Liver (tissue), 9 donors: Measurements from ENCODE around the gene FILIP1L. TPM values are rescaled to one million over a fixed set of nuclear protein-coding genes. Genes with fewer than 3 reads are reported as not detected.

ENCODE experiments used
- DNase-seq: peaks from one replicate; pipeline ENCODE4 v3.0.0-alpha.2; 2017; ENCODE audit warnings: low spot score
- H3K27ac ChIP-seq, 2 donors: one replicate each; pipeline ENCODE4 v1.7.0; 2013; ENCODE audit warnings: inconsistent platforms in 2 of 2, low read length in 2 of 2, control low read depth in 1 of 2, low read depth in 1 of 2, mild to moderate bottlenecking in 1 of 2
- H3K27me3 ChIP-seq, 4 donors: one replicate each; pipeline versions ENCODE4 v1.6.1 to v1.7.0; 2013; ENCODE audit warnings: low read length in 3 of 4, inconsistent platforms in 1 of 4, mild to moderate bottlenecking in 1 of 4, moderate library complexity in 1 of 4; ENCODE audit not compliant: control insufficient read depth in 4 of 4, insufficient read depth in 4 of 4
- H3K36me3 ChIP-seq, 4 donors: one replicate each; pipeline versions ENCODE4 v1.6.1 to v1.7.0; 2013; ENCODE audit warnings: low read length in 3 of 4, mild to moderate bottlenecking in 3 of 4, low read depth in 1 of 4, moderate library complexity in 1 of 4; ENCODE audit not compliant: control insufficient read depth in 4 of 4, insufficient read depth in 3 of 4
- H3K4me1 ChIP-seq, 4 donors: one replicate each; pipeline versions ENCODE4 v1.6.1 to v1.7.0; 2013; ENCODE audit warnings: low read length in 3 of 4, mild to moderate bottlenecking in 3 of 4, moderate library complexity in 1 of 4; ENCODE audit not compliant: control insufficient read depth in 4 of 4, insufficient read depth in 4 of 4
- H3K4me3 ChIP-seq, 3 donors: one replicate each; pipeline versions ENCODE4 v1.6.1 to v1.7.0; 2013; ENCODE audit warnings: low read length in 3 of 3, control low read depth in 1 of 3, low read depth in 1 of 3, mild to moderate bottlenecking in 1 of 3
- H3K9ac ChIP-seq, 2 donors: one replicate each; pipeline ENCODE4 v1.7.0; 2013; ENCODE audit warnings: low read length in 2 of 2, mild to moderate bottlenecking in 2 of 2, moderate library complexity in 2 of 2, control low read depth in 1 of 2, low read depth in 1 of 2
- H3K9me3 ChIP-seq, 4 donors: one replicate each; pipeline versions ENCODE4 v1.6.1 to v1.7.0; 2013; ENCODE audit warnings: low read length in 3 of 4; ENCODE audit not compliant: control insufficient read depth in 4 of 4
- CTCF ChIP-seq: fragments of 150-350 bp; IDR thresholded peaks from 2 replicates; pipeline ENCODE4 v1.5.1; 2017; ENCODE audit warnings: improper control_type of control experiment, low read depth, low read length; ENCODE audit not compliant: missing input control
- FOXA1 ChIP-seq: IDR thresholded peaks from 2 replicates; pipeline ENCODE4 v1.6.1; 2016; ENCODE audit warnings: antibody characterized with exemption
- FOXA2 ChIP-seq: IDR thresholded peaks from 2 replicates; pipeline ENCODE4 v1.6.1; 2016; ENCODE audit warnings: antibody characterized with exemption
- GABPA ChIP-seq, 2 donors: IDR thresholded peaks in 1 of 2; conservative IDR thresholded peaks in 1 of 2; 2 replicates each; pipeline ENCODE4 v1.6.1; 2016; ENCODE audit warnings: antibody characterized with exemption in 2 of 2, mild to moderate bottlenecking in 1 of 2, moderate library complexity in 1 of 2
- HNF4A ChIP-seq, 2 donors: conservative IDR thresholded peaks; 2 replicates each; pipeline ENCODE4 v1.6.1; 2016; ENCODE audit warnings: antibody characterized with exemption in 2 of 2, mild to moderate bottlenecking in 2 of 2
- HNF4G ChIP-seq: IDR thresholded peaks from 2 replicates; pipeline ENCODE4 v1.6.1; 2016; ENCODE audit warnings: antibody characterized with exemption
- JUND ChIP-seq, 2 donors: IDR thresholded peaks; 2 replicates each; pipeline ENCODE4 v1.6.1; 2016; ENCODE audit warnings: antibody characterized with exemption in 2 of 2
- MAX ChIP-seq: IDR thresholded peaks from 2 replicates; pipeline ENCODE4 v1.6.1; 2016; ENCODE audit warnings: antibody characterized with exemption
- NR2F2 ChIP-seq: IDR thresholded peaks from 2 replicates; pipeline ENCODE4 v1.6.1; 2016; ENCODE audit warnings: antibody characterized with exemption
- RAD21 ChIP-seq, 2 donors: IDR thresholded peaks; 2 replicates each; pipeline ENCODE4 v1.6.1; 2016; ENCODE audit warnings: antibody characterized with exemption in 2 of 2, mild to moderate bottlenecking in 2 of 2
- REST ChIP-seq: IDR thresholded peaks from 2 replicates; pipeline ENCODE4 v1.6.1; 2016; ENCODE audit warnings: antibody characterized with exemption, mild to moderate bottlenecking
- RXRA ChIP-seq, 2 donors: IDR thresholded peaks; 2 replicates each; pipeline ENCODE4 v1.6.1; 2017 to 2018; ENCODE audit warnings: antibody characterized with exemption in 2 of 2, mild to moderate bottlenecking in 1 of 2
- SP1 ChIP-seq: IDR thresholded peaks from 2 replicates; pipeline ENCODE4 v1.6.1; 2018; ENCODE audit warnings: antibody characterized with exemption, mild to moderate bottlenecking
- TAF1 ChIP-seq: conservative IDR thresholded peaks from 2 replicates; pipeline ENCODE4 v1.6.1; 2016; ENCODE audit warnings: antibody characterized with exemption, mild to moderate bottlenecking
- YY1 ChIP-seq: IDR thresholded peaks from 2 replicates; pipeline ENCODE4 v1.6.1; 2016; ENCODE audit warnings: antibody characterized with exemption, mild to moderate bottlenecking
- WGBS: extraction: QIAGEN DNeasy Blood & Tissue Kit; methylation state at CpG from one replicate; pipeline ENCODE4 v1.1.7; 2013; 5-methylcytosine and 5-hydroxymethylcytosine counted together
- polyA plus RNA-seq, 2 donors: library from polyadenylated mRNA; stranded (reverse) in 1 of 2; unstranded in 1 of 2; fragments of 200-250 nt in 1 of 2; fragments of >200 nt in 1 of 2; fragmentation: Nextera tagmentation in 1 of 2; extraction: Ambion mirVana in 1 of 2; gene quantifications; one replicate each; pipeline versions ENCODE4 v1.2.1 to v1.2.3, GENCODE V29; 2013 to 2015
- total RNA-seq, 2 donors: library from RNA; depleted of rRNA; stranded (reverse); fragments of >200 nt; gene quantifications; one replicate each; pipeline ENCODE4 v1.2.3, GENCODE V29; 2014
- TF ChIP-seq, protein P1 (sequence below): IDR thresholded peaks from 2 replicates; pipeline ENCODE4 v1.6.1; 2016; ENCODE audit warnings: antibody characterized with exemption
- donor health status: healthy.
- donor health status: healthy.
- donor health status: healthy.
- donor health status: healthy.
- donor health status: healthy.

Gene FILIP1L
- total and polyA plus RNA-seq, 4 donors, result 1.4 to 6.5 (median 1.9) TPM

DNA sequence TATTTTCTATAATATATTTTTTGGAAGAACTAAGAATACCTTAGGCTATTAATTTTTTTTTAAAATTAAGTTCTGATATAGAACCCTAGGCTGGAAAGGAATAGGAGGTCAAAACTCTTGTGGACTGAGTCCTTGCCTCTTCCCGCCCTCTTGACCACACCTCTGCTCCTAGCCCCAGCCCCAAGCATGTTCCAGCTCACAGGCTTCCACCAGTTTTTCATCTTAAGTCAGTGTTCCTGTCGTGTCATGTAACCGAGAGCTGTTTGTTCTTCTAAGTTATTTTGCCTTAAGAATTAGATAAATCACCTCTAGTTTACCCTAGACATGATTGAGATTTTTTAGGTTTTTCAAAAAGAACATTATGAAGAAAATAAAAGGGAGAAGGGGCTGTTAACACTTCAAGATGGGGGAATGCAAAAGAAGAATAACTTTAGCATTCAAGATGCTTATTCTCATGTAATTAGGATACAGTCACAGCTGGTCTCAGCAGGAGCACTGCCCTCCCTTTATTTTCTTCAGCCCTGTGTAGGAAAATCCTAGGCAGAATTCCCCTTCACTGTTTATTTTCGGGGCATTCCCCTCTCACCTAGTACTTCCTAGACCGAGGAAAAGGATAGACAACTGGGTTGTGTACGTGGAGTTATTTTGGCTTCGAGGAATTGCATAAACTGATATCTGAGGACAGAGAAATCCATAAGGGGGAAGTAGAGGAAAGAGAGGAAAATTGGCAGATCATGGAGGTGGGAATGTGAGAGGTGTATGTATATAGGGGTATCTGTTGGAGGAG, 186.4 kb downstream of the FILIP1L start:
- H3K9me3 ChIP-seq, result no peaks in the 10 kb centered on the region
- H3K27ac ChIP-seq, result no peak overlapping the region
- no peak overlapping the region for H3K9ac ChIP-seq
- 70% methylated on average over 7 of the region's 7 CpGs for WGBS
- no peak overlapping the region for H3K4me3 ChIP-seq
- H3K27me3 ChIP-seq, result no peaks in the 10 kb centered on the region
- H3K4me1 ChIP-seq, result no peaks in the 10 kb centered on the region
- H3K36me3 ChIP-seq, result no peaks in the 10 kb centered on the region
- DNase-seq, result no peak
- TF ChIP-seq GABPA (IDR thresholded peaks at IDR 0.05 in 1 of 2, conservative IDR thresholded peaks at IDR 0.05 in 1 of 2), result no peak
- no peak for TF ChIP-seq HNF4G
- TF ChIP-seq FOXA2, result no peak
- TF ChIP-seq NR2F2, result no peak
- TF ChIP-seq RXRA (IDR thresholded peaks at IDR 0.05), result no peak
- no peak for TF ChIP-seq CTCF
- no peak for TF ChIP-seq TAF1
- TF ChIP-seq FOXA1, result no peak
- no peak for TF ChIP-seq REST
- TF ChIP-seq, protein P1, sequence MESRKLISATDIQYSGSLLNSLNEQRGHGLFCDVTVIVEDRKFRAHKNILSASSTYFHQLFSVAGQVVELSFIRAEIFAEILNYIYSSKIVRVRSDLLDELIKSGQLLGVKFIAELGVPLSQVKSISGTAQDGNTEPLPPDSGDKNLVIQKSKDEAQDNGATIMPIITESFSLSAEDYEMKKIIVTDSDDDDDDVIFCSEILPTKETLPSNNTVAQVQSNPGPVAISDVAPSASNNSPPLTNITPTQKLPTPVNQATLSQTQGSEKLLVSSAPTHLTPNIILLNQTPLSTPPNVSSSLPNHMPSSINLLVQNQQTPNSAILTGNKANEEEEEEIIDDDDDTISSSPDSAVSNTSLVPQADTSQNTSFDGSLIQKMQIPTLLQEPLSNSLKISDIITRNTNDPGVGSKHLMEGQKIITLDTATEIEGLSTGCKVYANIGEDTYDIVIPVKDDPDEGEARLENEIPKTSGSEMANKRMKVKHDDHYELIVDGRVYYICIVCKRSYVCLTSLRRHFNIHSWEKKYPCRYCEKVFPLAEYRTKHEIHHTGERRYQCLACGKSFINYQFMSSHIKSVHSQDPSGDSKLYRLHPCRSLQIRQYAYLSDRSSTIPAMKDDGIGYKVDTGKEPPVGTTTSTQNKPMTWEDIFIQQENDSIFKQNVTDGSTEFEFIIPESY, result no peak
- TF ChIP-seq HNF4A (conservative IDR thresholded peaks at IDR 0.05), result no peak
- TF ChIP-seq SP1, result no peak
- no peak for TF ChIP-seq MAX
- TF ChIP-seq RAD21 (IDR thresholded peaks at IDR 0.05), result no peak
- TF ChIP-seq YY1, result no peak
- TF ChIP-seq JUND (IDR thresholded peaks at IDR 0.05), result no peak
